Osteocyte (in vitro differentiated cells): ENCODE data around the gene CACNA1C. TPM values are rescaled to one million over a fixed set of nuclear protein-coding genes. Genes with fewer than 3 reads are reported as not detected.

ENCODE experiments used
- DNase-seq: peaks from one replicate; pipeline ENCODE4 v3.0.0; 2021; ENCODE audit warnings: mixed read lengths; ENCODE audit not compliant: unreplicated experiment; ENCODE audit errors: extremely low spot score
- H3K27ac Mint-ChIP-seq: one replicate; pipeline ENCODE4 v1.8.0; 2021; ENCODE audit warnings: mild to moderate bottlenecking, mixed read lengths; ENCODE audit not compliant: unreplicated experiment
- H3K27me3 Mint-ChIP-seq: one replicate; pipeline ENCODE4 v1.8.0; 2021; ENCODE audit warnings: mixed read lengths; ENCODE audit not compliant: unreplicated experiment
- H3K36me3 Mint-ChIP-seq: one replicate; pipeline ENCODE4 v1.8.0; 2021; ENCODE audit warnings: mixed read lengths; ENCODE audit not compliant: unreplicated experiment
- H3K4me1 Mint-ChIP-seq: one replicate; pipeline ENCODE4 v1.8.0; 2021; ENCODE audit warnings: mixed read lengths; ENCODE audit not compliant: unreplicated experiment
- H3K4me3 Mint-ChIP-seq: one replicate; pipeline ENCODE4 v1.8.0; 2021; ENCODE audit warnings: mild to moderate bottlenecking, moderate library complexity, mixed read lengths; ENCODE audit not compliant: unreplicated experiment
- H3K9me3 Mint-ChIP-seq: one replicate; pipeline ENCODE4 v1.8.0; 2021; ENCODE audit warnings: mixed read lengths; ENCODE audit not compliant: unreplicated experiment
- total RNA-seq: library from RNA; stranded (reverse); gene quantifications from 2 replicates; pipeline ENCODE4 v1.2.1, GENCODE V29; 2021
- TF ChIP-seq, protein P1 (sequence below): fragments of 200-600 bp; sonication (generic); IDR thresholded peaks from 2 replicates; pipeline ENCODE4 v1.5.0; 2021; ENCODE audit warnings: antibody characterized with exemption, mild to moderate bottlenecking, moderate library complexity

CACNA1C gene
- total RNA-seq, 1 donor from 2014 or later: 67.4 TPM

- peaks cover 32% of the 10 kb centered on the region for H3K4me1 Mint-ChIP-seq
- H3K36me3 Mint-ChIP-seq: peaks cover 12% of the 10 kb centered on the region
- no peak for DNase-seq
- H3K4me3 Mint-ChIP-seq: no peak overlapping the region
- peak overlapping the region; percentile 61 for H3K27ac Mint-ChIP-seq
- no peaks in the 10 kb centered on the region for H3K27me3 Mint-ChIP-seq
- no peaks in the 10 kb centered on the region for H3K9me3 Mint-ChIP-seq
- TF ChIP-seq, protein P1, sequence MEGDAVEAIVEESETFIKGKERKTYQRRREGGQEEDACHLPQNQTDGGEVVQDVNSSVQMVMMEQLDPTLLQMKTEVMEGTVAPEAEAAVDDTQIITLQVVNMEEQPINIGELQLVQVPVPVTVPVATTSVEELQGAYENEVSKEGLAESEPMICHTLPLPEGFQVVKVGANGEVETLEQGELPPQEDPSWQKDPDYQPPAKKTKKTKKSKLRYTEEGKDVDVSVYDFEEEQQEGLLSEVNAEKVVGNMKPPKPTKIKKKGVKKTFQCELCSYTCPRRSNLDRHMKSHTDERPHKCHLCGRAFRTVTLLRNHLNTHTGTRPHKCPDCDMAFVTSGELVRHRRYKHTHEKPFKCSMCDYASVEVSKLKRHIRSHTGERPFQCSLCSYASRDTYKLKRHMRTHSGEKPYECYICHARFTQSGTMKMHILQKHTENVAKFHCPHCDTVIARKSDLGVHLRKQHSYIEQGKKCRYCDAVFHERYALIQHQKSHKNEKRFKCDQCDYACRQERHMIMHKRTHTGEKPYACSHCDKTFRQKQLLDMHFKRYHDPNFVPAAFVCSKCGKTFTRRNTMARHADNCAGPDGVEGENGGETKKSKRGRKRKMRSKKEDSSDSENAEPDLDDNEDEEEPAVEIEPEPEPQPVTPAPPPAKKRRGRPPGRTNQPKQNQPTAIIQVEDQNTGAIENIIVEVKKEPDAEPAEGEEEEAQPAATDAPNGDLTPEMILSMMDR: peak; percentile 36
Measured at GRCh38 chr12:2183556-2184541, 131.1 kb downstream of the CACNA1C start.

- TF ChIP-seq, protein P1: no peak
- no peak overlapping the region for H3K4me3 Mint-ChIP-seq
- H3K36me3 Mint-ChIP-seq: peaks cover 15% of the 10 kb centered on the region
- no peak for DNase-seq
- H3K27ac Mint-ChIP-seq: no peak overlapping the region
- H3K27me3 Mint-ChIP-seq: no peaks in the 10 kb centered on the region
- H3K4me1 Mint-ChIP-seq: peaks cover 17% of the 10 kb centered on the region
- H3K9me3 Mint-ChIP-seq: no peaks in the 10 kb centered on the region
Measured at GRCh38 chr12:2185751-2186341, 133.1 kb downstream of the CACNA1C start.

DNA sequence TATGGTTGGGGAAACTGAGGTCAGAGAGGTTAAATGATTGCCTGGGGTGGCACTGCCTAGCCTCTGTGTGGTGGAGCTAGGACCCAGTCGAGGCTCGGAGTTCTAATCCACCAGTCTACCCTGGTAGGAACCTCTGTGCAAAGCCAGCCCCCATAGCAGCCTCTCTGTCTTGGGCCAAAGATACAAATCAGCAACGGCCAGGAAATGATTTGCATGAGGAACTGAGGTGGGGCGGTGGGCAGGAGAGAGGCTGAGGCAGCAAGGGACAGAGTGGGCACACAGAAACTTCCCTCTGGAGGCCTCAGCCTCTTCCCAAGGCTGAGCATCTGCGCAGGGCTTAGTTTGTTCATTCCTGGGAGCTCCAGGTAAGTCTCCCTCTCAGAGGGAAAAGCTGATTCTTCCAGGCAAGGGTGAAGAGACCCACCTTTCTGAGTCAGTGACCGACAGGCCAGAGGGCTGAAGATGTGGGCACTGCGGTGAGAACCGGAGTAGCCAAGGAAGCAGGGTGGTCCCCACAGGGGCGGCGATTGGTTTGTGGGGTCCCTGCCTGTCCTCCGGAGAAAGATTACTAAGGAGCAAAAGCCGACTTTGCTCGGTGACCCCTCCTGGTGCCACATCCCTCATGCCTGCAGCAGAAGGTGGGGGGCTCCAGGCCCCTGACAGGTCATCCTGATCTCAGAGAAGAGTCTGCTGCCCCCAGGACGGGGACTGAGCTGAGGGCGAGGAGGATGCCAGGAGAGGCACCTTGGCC, 134.6 kb downstream of the CACNA1C start:
- Mint-ChIP-seq H3K4me3 (no peak overlapping the region), H3K4me1 (peaks cover 17% of the 10 kb centered on the region), H3K27ac (no peak overlapping the region), H3K27me3 (no peaks in the 10 kb centered on the region), H3K36me3 (peaks cover 18% of the 10 kb centered on the region), H3K9me3 (no peaks in the 10 kb centered on the region)
- no peak for DNase-seq
- TF ChIP-seq, protein P1: no peak

- H3K36me3 Mint-ChIP-seq: peaks cover 12% of the 10 kb centered on the region
- TF ChIP-seq, protein P1: no peak
- peaks cover 21% of the 10 kb centered on the region for H3K4me1 Mint-ChIP-seq
- DNase-seq: no peak
- no peak overlapping the region for H3K27ac Mint-ChIP-seq
- no peak overlapping the region for H3K4me3 Mint-ChIP-seq
- H3K27me3 Mint-ChIP-seq: no peaks in the 10 kb centered on the region
- H3K9me3 Mint-ChIP-seq: no peaks in the 10 kb centered on the region
Measured at GRCh38 chr12:2190085-2190484, 137.3 kb downstream of the CACNA1C start.
